ENCODE measurements around the gene APH1B.

DNA sequence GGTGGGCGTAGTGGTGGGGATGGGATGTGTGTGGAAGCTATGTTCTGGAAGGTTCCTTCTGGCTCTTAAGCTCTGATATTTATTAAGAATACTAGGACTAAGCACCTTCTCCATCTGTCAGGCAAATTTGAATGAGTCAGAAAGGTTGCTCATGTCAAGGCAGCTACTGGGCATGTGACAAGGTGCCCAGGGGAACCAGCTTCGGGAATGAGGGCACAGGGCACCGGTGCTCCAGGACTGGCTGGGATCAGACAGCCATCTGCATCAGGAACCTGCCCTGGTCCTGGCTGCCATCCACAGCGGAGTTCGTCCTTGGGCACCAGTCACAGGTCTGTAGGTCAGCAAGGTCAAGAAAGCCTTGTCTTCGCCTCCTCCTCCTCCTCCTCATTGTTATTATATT, 71.8 kb downstream of the APH1B start:
- TF ChIP-seq, protein P1, sequence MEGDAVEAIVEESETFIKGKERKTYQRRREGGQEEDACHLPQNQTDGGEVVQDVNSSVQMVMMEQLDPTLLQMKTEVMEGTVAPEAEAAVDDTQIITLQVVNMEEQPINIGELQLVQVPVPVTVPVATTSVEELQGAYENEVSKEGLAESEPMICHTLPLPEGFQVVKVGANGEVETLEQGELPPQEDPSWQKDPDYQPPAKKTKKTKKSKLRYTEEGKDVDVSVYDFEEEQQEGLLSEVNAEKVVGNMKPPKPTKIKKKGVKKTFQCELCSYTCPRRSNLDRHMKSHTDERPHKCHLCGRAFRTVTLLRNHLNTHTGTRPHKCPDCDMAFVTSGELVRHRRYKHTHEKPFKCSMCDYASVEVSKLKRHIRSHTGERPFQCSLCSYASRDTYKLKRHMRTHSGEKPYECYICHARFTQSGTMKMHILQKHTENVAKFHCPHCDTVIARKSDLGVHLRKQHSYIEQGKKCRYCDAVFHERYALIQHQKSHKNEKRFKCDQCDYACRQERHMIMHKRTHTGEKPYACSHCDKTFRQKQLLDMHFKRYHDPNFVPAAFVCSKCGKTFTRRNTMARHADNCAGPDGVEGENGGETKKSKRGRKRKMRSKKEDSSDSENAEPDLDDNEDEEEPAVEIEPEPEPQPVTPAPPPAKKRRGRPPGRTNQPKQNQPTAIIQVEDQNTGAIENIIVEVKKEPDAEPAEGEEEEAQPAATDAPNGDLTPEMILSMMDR (IDR thresholded peaks at IDR 0.05) = no peak
- TF ChIP-seq POLR2A (IDR thresholded peaks at IDR 0.05) = no peak

Data from ovary (tissue), 3 donors.